ENCODE data around the gene ENO3.

DNA sequence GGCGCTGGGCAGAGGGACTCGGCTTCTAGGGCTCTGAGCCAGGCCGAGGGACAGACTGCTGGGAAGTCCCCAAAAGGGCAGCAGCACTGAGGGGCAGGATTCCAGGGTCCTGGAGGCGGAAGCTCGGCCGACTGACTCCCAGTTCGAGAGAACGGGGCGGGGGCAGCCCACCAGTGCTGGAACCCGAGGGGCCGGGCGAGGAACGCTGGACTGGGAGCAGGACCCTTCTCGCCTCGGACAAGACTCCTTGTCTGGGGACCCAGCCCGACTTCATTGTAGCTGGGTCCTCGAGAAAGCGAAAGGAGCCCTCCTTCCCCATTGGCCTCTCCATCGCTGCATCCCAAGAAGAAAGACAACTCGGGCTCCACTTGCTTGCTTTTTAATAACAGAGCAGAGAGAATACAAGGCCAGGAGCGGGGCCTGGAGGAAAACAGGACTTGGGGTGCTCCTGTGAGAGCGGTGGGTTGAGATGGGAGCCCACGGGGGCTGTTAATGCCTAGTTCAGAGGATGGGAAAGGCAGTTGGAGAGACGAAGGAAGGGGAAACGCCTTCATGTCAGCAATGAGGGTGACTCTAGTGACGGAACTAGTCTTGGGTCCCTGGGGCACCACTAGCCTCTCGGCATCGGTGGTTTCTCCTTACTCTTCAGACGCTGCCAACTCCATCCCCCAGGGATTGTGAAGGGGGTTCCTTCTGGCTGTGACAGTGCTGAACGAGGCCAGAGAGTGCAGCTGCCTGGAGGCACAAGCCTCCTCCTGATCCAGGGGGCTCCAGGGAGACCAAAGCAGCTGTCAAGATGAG, 37.0 kb downstream of the ENO3 start:
- TF ChIP-seq, protein P1, sequence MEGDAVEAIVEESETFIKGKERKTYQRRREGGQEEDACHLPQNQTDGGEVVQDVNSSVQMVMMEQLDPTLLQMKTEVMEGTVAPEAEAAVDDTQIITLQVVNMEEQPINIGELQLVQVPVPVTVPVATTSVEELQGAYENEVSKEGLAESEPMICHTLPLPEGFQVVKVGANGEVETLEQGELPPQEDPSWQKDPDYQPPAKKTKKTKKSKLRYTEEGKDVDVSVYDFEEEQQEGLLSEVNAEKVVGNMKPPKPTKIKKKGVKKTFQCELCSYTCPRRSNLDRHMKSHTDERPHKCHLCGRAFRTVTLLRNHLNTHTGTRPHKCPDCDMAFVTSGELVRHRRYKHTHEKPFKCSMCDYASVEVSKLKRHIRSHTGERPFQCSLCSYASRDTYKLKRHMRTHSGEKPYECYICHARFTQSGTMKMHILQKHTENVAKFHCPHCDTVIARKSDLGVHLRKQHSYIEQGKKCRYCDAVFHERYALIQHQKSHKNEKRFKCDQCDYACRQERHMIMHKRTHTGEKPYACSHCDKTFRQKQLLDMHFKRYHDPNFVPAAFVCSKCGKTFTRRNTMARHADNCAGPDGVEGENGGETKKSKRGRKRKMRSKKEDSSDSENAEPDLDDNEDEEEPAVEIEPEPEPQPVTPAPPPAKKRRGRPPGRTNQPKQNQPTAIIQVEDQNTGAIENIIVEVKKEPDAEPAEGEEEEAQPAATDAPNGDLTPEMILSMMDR (IDR thresholded peaks at IDR 0.05), result no peak
- TF ChIP-seq POLR2A (IDR thresholded peaks at IDR 0.05), result no peak

All from suprapubic skin (tissue), 3 donors.